GM18951 (cell line): Measurements from ENCODE around the gene ZSWIM6.

Experiments used
- POLR2A ChIP-seq: IDR thresholded peaks from 4 replicates; pipeline ENCODE4 v1.6.1; 2011; ENCODE audit warnings: mild to moderate bottlenecking; ENCODE audit not compliant: insufficient read length, insufficient read depth; ENCODE audit errors: extremely low read depth
- in situ Hi-C: fragments of 300-500 bp; cut with MboI; formaldehyde crosslinking; loops from one replicate; pipeline ENCODE4 v1.12.0; 2022; ENCODE audit warnings: low sequenced_read_pairs, mixed read lengths, inconsistent platforms; ENCODE audit not compliant: unreplicated experiment

The ZSWIM6 gene

GRCh38 chr5:61474746-61475145, 142.7 kb downstream of the ZSWIM6 start:
- no peak for TF ChIP-seq POLR2A
- in situ Hi-C loops, result no loop called here

GRCh38 chr5:61477788-61478187, 145.7 kb downstream of the ZSWIM6 start:
- in situ Hi-C loops, result no loop called here
- no peak for TF ChIP-seq POLR2A

GRCh38 chr5:61479850-61480614, 148.0 kb downstream of the ZSWIM6 start:
- in situ Hi-C loops, result no loop called here
- TF ChIP-seq POLR2A, result no peak

- in situ Hi-C loops, result no loop called here
- TF ChIP-seq POLR2A, result no peak
Observed at GRCh38 chr5:61482980-61483379, 150.9 kb downstream of the ZSWIM6 start.

- TF ChIP-seq POLR2A, result no peak
- in situ Hi-C loops, result no loop called here
Observed at GRCh38 chr5:61486476-61486875, 154.4 kb downstream of the ZSWIM6 start.

- in situ Hi-C loops, result no loop called here
- no peak for TF ChIP-seq POLR2A
Observed at GRCh38 chr5:61489574-61489973, 157.5 kb downstream of the ZSWIM6 start.

GRCh38 chr5:61491861-61492260, 159.8 kb downstream of the ZSWIM6 start:
- no peak for TF ChIP-seq POLR2A
- in situ Hi-C loops, result no loop called here

- no peak for TF ChIP-seq POLR2A
- in situ Hi-C loops, result no loop called here
Observed at GRCh38 chr5:61493973-61494372, 161.9 kb downstream of the ZSWIM6 start.

- no peak for TF ChIP-seq POLR2A
- in situ Hi-C loops, result no loop called here
Observed at GRCh38 chr5:61496446-61496845, 164.4 kb downstream of the ZSWIM6 start.

GRCh38 chr5:61496860-61497259, 164.8 kb downstream of the ZSWIM6 start:
- in situ Hi-C loops, result no loop called here

GRCh38 chr5:61498121-61498520, 166.1 kb downstream of the ZSWIM6 start:
- TF ChIP-seq POLR2A, result no peak
- in situ Hi-C loops, result no loop called here

More at GRCh38 chr5:61496860-61497259, 164.8 kb downstream of the ZSWIM6 start:
- TF ChIP-seq POLR2A, result no peak

- in situ Hi-C loops, result no loop called here
- TF ChIP-seq POLR2A, result no peak
Observed at GRCh38 chr5:61501971-61502370, 169.9 kb downstream of the ZSWIM6 start.

GRCh38 chr5:61504143-61504770, 172.2 kb downstream of the ZSWIM6 start:
- in situ Hi-C loops, result no loop called here
- no peak for TF ChIP-seq POLR2A

GRCh38 chr5:61505281-61505680, 173.2 kb downstream of the ZSWIM6 start:
- no peak for TF ChIP-seq POLR2A
- in situ Hi-C loops, result no loop called here

GRCh38 chr5:61507232-61507631, 175.2 kb downstream of the ZSWIM6 start:
- no peak for TF ChIP-seq POLR2A
- in situ Hi-C loops, result no loop called here

GRCh38 chr5:61516946-61517345, 184.9 kb downstream of the ZSWIM6 start:
- in situ Hi-C loops, result no loop called here
- TF ChIP-seq POLR2A, result no peak
